ENCODE data around the gene CYFIP1. TPM values are rescaled to one million over a fixed set of nuclear protein-coding genes. Genes with fewer than 3 reads are reported as not detected.

CYFIP1 gene
- total and polyA plus RNA-seq, 2 of the 8 experiments (the other 6 are each of a cell fraction or from before 2014, with no cell fraction given): 38.6 to 81.7 TPM

GRCh38 chr15:22960556-22960955 lies 19.6 kb downstream of the CYFIP1 start:
- no peak for FAIRE-seq

More at GRCh38 chr15:22960556-22960955, 19.6 kb downstream of the CYFIP1 start:
- H4K91ac ChIP-seq (replicated peaks; ENCODE audit: insufficient read length, low read length): no peak overlapping the region
- no peak overlapping the region for H3K18ac ChIP-seq (ENCODE audit: extremely low read depth, low read length)
- no peak overlapping the region for H3K4ac ChIP-seq (replicated peaks; ENCODE audit: insufficient read length, low read depth, low read length)
- no peak overlapping the region for H3K14ac ChIP-seq (ENCODE audit: insufficient read length)
- no peaks in the 10 kb centered on the region for H3K36me3 ChIP-seq (ENCODE audit: control insufficient read depth in 2 of 4, insufficient read depth in 4 of 4, low read length in 3 of 4)
- H3K23ac ChIP-seq (ENCODE audit: insufficient read length): no peak overlapping the region
- no peak overlapping the region for H3K9ac ChIP-seq (replicated peaks in 1 of 4; ENCODE audit: extremely low read depth in 1 of 4, low read depth in 3 of 4, low read length in 3 of 4)
- peaks cover 23 to 25% of the 10 kb centered on the region in 2 experiments for H4K20me1 ChIP-seq (replicated peaks in 1 of 2; ENCODE audit: control insufficient read depth in 1 of 2, insufficient read depth in 2 of 2, low read length in 2 of 2)
- H3K27me3 ChIP-seq (replicated peaks in 1 of 4; ENCODE audit: control insufficient read depth in 3 of 4, extremely low read depth in 1 of 4, insufficient read depth in 3 of 4, low read length in 3 of 4): peaks cover 0 to 5% (median 0%) of the 10 kb centered on the region in 4 experiments; a peak in 2 of 7 replicates
- no peak overlapping the region for H2BK20ac ChIP-seq (ENCODE audit: low read length)
- TF ChIP-seq SAP30 (IDR thresholded peaks at IDR 0.05; ENCODE audit: insufficient read depth, insufficient replicate concordance, low read length): no peak
- TF ChIP-seq NRF1 (IDR thresholded peaks at IDR 0.05; ENCODE audit: low read depth, low read length): no peak
- TF ChIP-seq KDM4A (IDR thresholded peaks at IDR 0.05; ENCODE audit: low read depth, low read length, severe bottlenecking): no peak
- TF ChIP-seq RAD21 (IDR thresholded peaks at IDR 0.05 in 1 of 2, conservative IDR thresholded peaks at IDR 0.05 in 1 of 2; ENCODE audit: low read depth in 2 of 2, low read length in 2 of 2): no peak
- no peak for TF ChIP-seq EZH2 (IDR thresholded peaks at IDR 0.05; ENCODE audit: low read depth, low read length, severe bottlenecking)
- TF ChIP-seq ASH2L (IDR thresholded peaks at IDR 0.05; ENCODE audit: low read length): no peak
- no peak for TF ChIP-seq BACH1 (IDR thresholded peaks at IDR 0.05; ENCODE audit: low read length)
- TF ChIP-seq NANOG (IDR thresholded peaks at IDR 0.05; ENCODE audit: insufficient read depth, low read depth, low read length, poor library complexity, severe bottlenecking): no peak
- no peak for TF ChIP-seq SP1 (IDR thresholded peaks at IDR 0.05; ENCODE audit: low read depth, low read length)
- TF ChIP-seq MAX (IDR thresholded peaks at IDR 0.05): no peak
- no peak for TF ChIP-seq MAFK (IDR thresholded peaks at IDR 0.05; ENCODE audit: low read depth, low read length)
- TF ChIP-seq ATF3 (IDR thresholded peaks at IDR 0.05; ENCODE audit: insufficient read depth, low read depth, low read length): no peak
- H3K4me3 ChIP-seq (ENCODE audit: extremely low read depth in 1 of 4, insufficient read depth in 2 of 4, low read depth in 3 of 4, low read length in 4 of 4): no peak overlapping the region
- H3K79me1 ChIP-seq (ENCODE audit: low read depth, low read length): peaks cover 26% of the 10 kb centered on the region
- H2BK120ac ChIP-seq (replicated peaks; ENCODE audit: low read depth, low read length): no peak overlapping the region
- WGBS, 2 experiments (ENCODE audit: extremely low coverage in 1 of 2, insufficient coverage in 1 of 2, insufficient read length in 1 of 2, insufficient replicate concordance in 2 of 2, low coverage in 1 of 2, low lambda C conversion rate in 2 of 2, missing lambda C conversion rate in 1 of 2): 92% methylated on average over 8 of the region's 8 CpGs; no CpG with 5 or more reads in 1 of the 2 experiments
- H3K4me2 ChIP-seq (ENCODE audit: insufficient read depth in 1 of 2, low read depth in 2 of 2, low read length in 2 of 2): no peak overlapping the region
- H3K56ac ChIP-seq (replicated peaks; ENCODE audit: insufficient read length, low read depth, low read length): no peak overlapping the region
- ChIA-PET CTCF (ENCODE audit: partially characterized antibody) (interaction anchor here (1.8 to 2.1 kb wide), 2 partner anchors 17 to 76 kb away, joined by 3 to 5 read pairs; no protein-coding TSS in a partner anchor), POLR2A (ENCODE audit: partially characterized antibody) (interaction anchor here (0.9 kb wide), 1 partner anchor 19 kb away, joined by 4 read pairs; the partner anchor contains the start of gene CYFIP1)
- no peaks in the 10 kb centered on the region for H3K9me3 ChIP-seq (ENCODE audit: insufficient read depth in 2 of 2, low read depth in 1 of 2, low read length in 1 of 2)
- H3K27ac ChIP-seq (ENCODE audit: low read depth, low read length): no peak overlapping the region
- no peak overlapping the region for H2BK5ac ChIP-seq (ENCODE audit: low read depth, low read length)
- no peaks in the 10 kb centered on the region; the same call in 1 of the 2 replicates for H3K23me2 ChIP-seq (ENCODE audit: low read depth, low read length)
- H2BK15ac ChIP-seq (ENCODE audit: low read length): no peak overlapping the region
- DNase-seq (ENCODE audit: low read depth in 1 of 2, low spot score in 2 of 2): no peak
- no peak overlapping the region for H2AFZ ChIP-seq (ENCODE audit: low read length)
- no peak overlapping the region for H4K5ac ChIP-seq (ENCODE audit: insufficient read length, low read depth, low read length)
- H2AK5ac ChIP-seq (ENCODE audit: low read depth, low read length): no peak overlapping the region
- peaks cover 0 to 5% (median 0%) of the 10 kb centered on the region in 4 experiments; a peak in 1 of 7 replicates for H3K4me1 ChIP-seq (replicated peaks in 1 of 4; ENCODE audit: control insufficient read depth in 3 of 4, insufficient read depth in 4 of 4, low read length in 3 of 4)
- H3K79me2 ChIP-seq (ENCODE audit: control insufficient read depth in 1 of 2, insufficient read depth in 2 of 2, low read length in 2 of 2): peaks cover 0 to 28% of the 10 kb centered on the region in 2 experiments; a peak in 2 of 4 replicates
- no peak overlapping the region for H2BK12ac ChIP-seq (ENCODE audit: low read depth, low read length)
- H4K8ac ChIP-seq (ENCODE audit: extremely low read depth, insufficient read depth, low read length): no peak overlapping the region; the same call in 1 of the 2 replicates

All from H1 (cell line).